Psoas muscle (tissue), 8 donors: ENCODE data around the gene SNRNP200. TPM values are rescaled to one million over a fixed set of nuclear protein-coding genes. Genes with fewer than 3 reads are reported as not detected.

ENCODE experiments used
- ATAC-seq, 4 donors: fragments of 200-7000 bp; cut with Tn5 transposase; one replicate each; pipeline ENCODE4 v1.9.1; 2020; ENCODE audit warnings: moderate library complexity in 3 of 4, mild to moderate bottlenecking in 2 of 4
- DNase-seq, 2 donors: peaks; one replicate each; pipeline ENCODE4 v3.0.0-alpha.2; 2020
- H3K27ac ChIP-seq: fragments of 200-600 bp; one replicate; pipeline ENCODE4 v1.8.0; 2022
- H3K27me3 ChIP-seq, 3 donors: fragments of 200-600 bp in 1 of 3; one replicate each; pipeline versions ENCODE4 v1.6.1 to v1.8.0; 2013 to 2022; ENCODE audit warnings: low read length in 2 of 3, mild to moderate bottlenecking in 2 of 3, moderate library complexity in 1 of 3; ENCODE audit not compliant: insufficient read depth in 3 of 3
- H3K36me3 ChIP-seq, 2 donors: fragments of 200-600 bp in 1 of 2; one replicate each; pipeline versions ENCODE4 v1.6.1 to v1.8.0; 2013 to 2022; ENCODE audit warnings: low read depth in 1 of 2, mild to moderate bottlenecking in 1 of 2, moderate library complexity in 1 of 2; ENCODE audit not compliant: insufficient read depth in 1 of 2
- H3K4me1 ChIP-seq: fragments of 200-600 bp; one replicate; pipeline ENCODE4 v1.8.0; 2022
- H3K4me3 ChIP-seq: fragments of 200-600 bp; one replicate; pipeline ENCODE4 v1.8.0; 2022; ENCODE audit warnings: mild to moderate bottlenecking
- H3K9me3 ChIP-seq: fragments of 200-600 bp; one replicate; pipeline ENCODE4 v1.8.0; 2022
- WGBS, 3 donors: extraction: QIAGEN DNeasy Blood & Tissue Kit; methylation state at CpG; one replicate each; pipeline versions ENCODE4 v1.1.6 to v1.1.7; 2013; 5-methylcytosine and 5-hydroxymethylcytosine counted together
- intact Hi-C, 2 donors: fragments of 100-400 bp; cut with DNase I; formaldehyde crosslinking; loops; one replicate each; pipeline versions ENCODE4 v1.11.0 to v1.14.2; 2022
- polyA plus RNA-seq, 3 donors: library from polyadenylated mRNA; stranded (reverse); fragments of 200-250 nt; gene quantifications; one replicate each; pipeline ENCODE4 v1.2.3, GENCODE V29; 2013
- total RNA-seq, 4 donors: library from RNA; stranded (reverse); fragmentation: NEBNext Ultra II Directional in 2 of 4; extraction: Animal tissue kit (Norgen Biotek cat#: 25700) in 2 of 4; gene quantifications; one replicate each; pipeline versions ENCODE4 v1.2.1 to v1.2.4, GENCODE V29; 2021 to 2023
- TF ChIP-seq, protein P1 (sequence below): fragments of 200-600 bp; IDR thresholded peaks from one replicate; pipeline ENCODE4 v1.8.0; 2022; ENCODE audit warnings: antibody characterized with exemption
- donor health status: healthy with polysubstance abuse.
- donor health status: DM: no; HTN: no; CAD: no; lungs with moderate emphysema.
- donor health status: Bipolar disorder and iron deficiency.
- donor health status: healthy.
- donor health status: DM: yes; HTN: yes; CAD: no.
- donor health status: DM: no; HTN: no; CAD: no.
- donor health status: DM: no; HTN: no; CAD: no.
- donor health status: DM: yes; HTN: yes; CAD: no.

SNRNP200 gene
- total and polyA plus RNA-seq, 7 donors = 47.6 to 83.1 (median 73.7) TPM

DNA sequence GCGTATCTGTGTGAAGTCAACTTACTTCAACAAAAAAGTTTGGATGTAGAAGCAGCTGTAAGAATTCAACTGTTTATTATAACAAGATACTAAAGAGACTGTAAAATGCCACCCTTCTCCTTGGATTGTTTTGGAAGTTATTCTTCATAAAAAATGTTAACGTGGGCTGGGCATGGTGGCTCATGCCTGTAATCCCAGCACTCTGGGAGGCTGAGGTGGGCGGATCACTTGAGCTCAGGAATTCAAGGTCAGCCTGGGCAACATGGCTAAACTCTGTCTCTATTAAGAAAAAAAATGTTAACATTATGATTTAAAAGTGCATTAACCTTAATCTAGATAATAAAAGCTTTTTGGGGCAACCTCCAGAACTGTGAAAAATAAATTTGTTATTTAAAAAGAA, 31.6 kb downstream of the SNRNP200 start:
- Histone ChIP-seq H3K9me3 (no peaks in the 10 kb centered on the region), H3K4me1 (no peaks in the 10 kb centered on the region), H3K36me3 (peaks cover 11 to 99% of the 10 kb centered on the region in 2 donors), H3K27ac (no peak overlapping the region), H3K27me3 (no peaks in the 10 kb centered on the region), H3K4me3 (no peak overlapping the region)
- 62 to 75% (median 66%) methylated on average over 3 of the region's 3 CpGs for WGBS, 3 donors
- intact Hi-C loops = no loop called here
- ATAC-seq (no peak), DNase-seq (no peak)
- TF ChIP-seq, protein P1, sequence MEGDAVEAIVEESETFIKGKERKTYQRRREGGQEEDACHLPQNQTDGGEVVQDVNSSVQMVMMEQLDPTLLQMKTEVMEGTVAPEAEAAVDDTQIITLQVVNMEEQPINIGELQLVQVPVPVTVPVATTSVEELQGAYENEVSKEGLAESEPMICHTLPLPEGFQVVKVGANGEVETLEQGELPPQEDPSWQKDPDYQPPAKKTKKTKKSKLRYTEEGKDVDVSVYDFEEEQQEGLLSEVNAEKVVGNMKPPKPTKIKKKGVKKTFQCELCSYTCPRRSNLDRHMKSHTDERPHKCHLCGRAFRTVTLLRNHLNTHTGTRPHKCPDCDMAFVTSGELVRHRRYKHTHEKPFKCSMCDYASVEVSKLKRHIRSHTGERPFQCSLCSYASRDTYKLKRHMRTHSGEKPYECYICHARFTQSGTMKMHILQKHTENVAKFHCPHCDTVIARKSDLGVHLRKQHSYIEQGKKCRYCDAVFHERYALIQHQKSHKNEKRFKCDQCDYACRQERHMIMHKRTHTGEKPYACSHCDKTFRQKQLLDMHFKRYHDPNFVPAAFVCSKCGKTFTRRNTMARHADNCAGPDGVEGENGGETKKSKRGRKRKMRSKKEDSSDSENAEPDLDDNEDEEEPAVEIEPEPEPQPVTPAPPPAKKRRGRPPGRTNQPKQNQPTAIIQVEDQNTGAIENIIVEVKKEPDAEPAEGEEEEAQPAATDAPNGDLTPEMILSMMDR = no peak

DNA sequence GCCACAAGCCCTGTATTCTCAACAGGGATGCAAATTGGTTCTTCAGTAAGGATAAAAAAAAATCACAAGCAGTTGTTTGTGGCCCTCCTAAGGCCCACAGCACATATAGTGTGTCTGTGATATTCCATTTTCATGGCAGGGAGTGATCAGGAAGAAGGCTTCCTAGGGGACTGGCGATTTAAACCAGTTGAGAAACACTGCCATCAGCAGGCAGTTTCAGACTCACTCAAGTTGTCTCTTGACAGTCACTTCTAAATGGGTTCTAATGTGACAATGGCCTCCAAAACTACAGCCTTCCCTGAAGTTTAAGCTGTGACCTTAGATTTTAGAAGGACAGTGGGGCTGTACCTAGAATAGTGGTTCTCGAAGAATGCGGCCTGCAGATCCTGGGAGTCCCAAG, 33.4 kb downstream of the SNRNP200 start:
- Histone ChIP-seq H3K9me3 (no peaks in the 10 kb centered on the region), H3K4me1 (peaks cover 5% of the 10 kb centered on the region), H3K36me3 (peaks cover 8 to 96% of the 10 kb centered on the region in 2 donors), H3K4me3 (no peak overlapping the region), H3K27me3 (no peaks in the 10 kb centered on the region), H3K27ac (no peak overlapping the region)
- ATAC-seq = peak in 2 of 4 donors; percentile 20 to 21
- DNase-seq = no peak
- TF ChIP-seq, protein P1 = peak; percentile 9
- WGBS, 3 donors = 81 to 89% (median 83%) methylated on average over 3 of the region's 3 CpGs
- intact Hi-C loops = no loop called here

DNA sequence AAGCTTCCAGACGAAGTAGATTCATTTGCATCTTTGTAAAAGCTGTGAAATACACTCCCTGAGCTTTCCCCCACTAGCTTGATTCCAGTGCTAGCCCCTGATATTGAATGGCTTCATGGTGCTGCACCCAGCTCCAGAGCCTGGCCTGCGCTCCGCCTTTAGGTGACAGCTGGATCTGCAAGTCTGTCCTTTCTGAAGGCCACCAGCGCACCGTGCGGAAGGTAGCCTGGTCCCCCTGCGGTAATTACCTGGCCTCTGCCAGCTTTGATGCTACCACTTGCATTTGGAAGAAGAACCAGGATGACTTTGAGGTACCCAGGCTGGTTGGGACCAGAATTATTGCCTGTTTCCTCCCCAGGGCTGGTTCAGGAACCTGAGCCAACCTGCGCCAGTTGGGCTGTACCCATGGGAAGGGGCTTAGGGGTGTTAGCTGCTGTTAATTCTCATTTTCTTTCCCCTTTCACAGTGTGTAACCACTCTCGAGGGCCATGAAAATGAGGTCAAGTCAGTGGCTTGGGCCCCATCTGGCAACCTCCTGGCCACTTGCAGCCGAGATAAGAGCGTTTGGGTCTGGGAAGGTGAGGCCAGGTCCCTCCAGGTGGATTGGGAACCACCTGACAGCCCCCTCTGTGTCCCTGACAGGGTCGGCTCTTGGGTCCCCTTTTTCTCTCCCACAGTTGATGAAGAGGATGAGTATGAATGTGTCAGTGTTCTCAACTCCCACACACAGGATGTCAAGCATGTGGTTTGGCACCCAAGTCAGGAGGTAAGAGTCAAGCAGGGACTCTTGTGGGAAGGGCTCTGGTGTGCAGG, 38.0 kb downstream of the SNRNP200 start:
- TF ChIP-seq, protein P1 = no peak
- H3K27me3 ChIP-seq = no peaks in the 10 kb centered on the region
- 74 to 79% (median 75%) methylated on average over 11 to 12 of the region's 12 CpGs for whole genome bisulfite sequencing, 3 donors
- H3K4me1 ChIP-seq = peaks cover 27% of the 10 kb centered on the region
- intact Hi-C loops = loop anchor here (2.0 to 10.0 kb wide), 6 partner anchors 35 to 273 kb away; partner anchors contain the start of genes ANKRD36C (in 1 of the 2), DUSP2 (in 1 of the 2) and SNRNP200 (in 1 of the 2)
- ATAC-seq (no peak), DNase-seq (peak in 1 of 2 donors; percentile 12)
- H3K9me3 ChIP-seq = no peaks in the 10 kb centered on the region
- peak overlapping the region; percentile 88 for H3K4me3 ChIP-seq
- H3K36me3 ChIP-seq = peaks cover 8 to 64% of the 10 kb centered on the region in 2 donors
- H3K27ac ChIP-seq = no peak overlapping the region

DNA sequence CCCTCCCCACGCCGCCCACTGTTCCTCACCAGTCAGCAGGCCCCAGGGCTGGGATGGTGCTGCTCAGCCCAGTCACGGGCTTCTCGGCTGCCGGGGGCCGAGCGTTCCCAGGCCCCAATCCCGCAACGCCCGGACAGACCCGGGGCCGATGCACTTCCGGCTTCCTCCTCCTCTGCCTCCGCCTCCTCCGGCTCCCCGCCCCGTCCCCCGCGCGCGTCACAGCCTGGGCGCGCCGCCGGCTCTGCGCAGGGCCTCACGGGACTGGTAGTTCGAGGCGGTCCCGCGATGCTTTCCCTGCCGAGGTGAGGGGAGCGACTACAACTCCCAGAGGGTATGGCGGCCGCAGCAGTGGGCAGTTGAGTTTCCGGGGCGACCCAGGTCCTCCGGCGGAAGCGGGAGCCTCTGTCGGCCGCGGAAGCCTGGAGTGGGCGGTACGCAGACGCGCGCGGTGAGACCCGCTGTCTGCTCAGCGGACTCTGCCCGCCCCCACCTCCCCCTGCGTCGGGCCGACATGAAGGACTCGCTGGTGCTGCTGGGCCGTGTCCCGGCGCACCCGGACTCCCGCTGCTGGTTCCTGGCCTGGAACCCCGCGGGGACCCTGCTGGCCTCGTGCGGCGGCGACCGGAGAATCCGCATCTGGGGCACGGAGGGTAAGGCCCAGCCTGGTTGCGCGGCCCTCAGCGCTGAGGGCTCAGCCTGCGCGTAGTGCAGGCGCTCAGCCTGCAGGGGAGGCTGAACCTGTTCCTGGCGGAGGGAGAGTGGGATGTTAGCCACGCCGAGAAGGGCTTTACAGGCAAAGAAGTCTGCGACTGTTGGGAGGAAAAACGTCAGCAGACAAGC, 39.3 kb downstream of the SNRNP200 start, which contains the start of the genes CIAO1 and TMEM127:
Gene CIAO1 (plus strand): TSS at position 386 of the 840 bp plus-strand sequence. CDS start 126 bp downstream, at position 512.
Gene TMEM127 (minus strand): TSS at position 158 of the 840 bp plus-strand sequence. CDS start 616 bp downstream, outside the sequence.
- peaks cover 40% of the 10 kb centered on the region for H3K4me1 ChIP-seq
- intact Hi-C loops = loop anchor here (2.0 to 10.0 kb wide), 6 partner anchors 36 to 271 kb away; partner anchors contain the start of genes ANKRD36C (in 1 of the 2), DUSP2 (in 1 of the 2) and SNRNP200 (in 1 of the 2)
- H3K4me3 ChIP-seq = peak within 1 kb of the TSS; percentile 88
- H3K36me3 ChIP-seq = peaks cover 8 to 56% of the 10 kb centered on the region in 2 donors
- peak within 1 kb of the TSS; percentile 97 for H3K27ac ChIP-seq
- TF ChIP-seq, protein P1 = peak; percentile 14
- DNase-seq = peak; percentile 98 to 99
- no peaks in the 10 kb centered on the region for H3K9me3 ChIP-seq
- 0 to 1% (median 0%) methylated on average over 53 to 81 of the region's 81 CpGs for WGBS, 3 donors
- ATAC-seq = peak; percentile 94 to 97 (median 96)
- no peaks in the 10 kb centered on the region for H3K27me3 ChIP-seq
